ENCODE results near the gene ATP10A.

DNA sequence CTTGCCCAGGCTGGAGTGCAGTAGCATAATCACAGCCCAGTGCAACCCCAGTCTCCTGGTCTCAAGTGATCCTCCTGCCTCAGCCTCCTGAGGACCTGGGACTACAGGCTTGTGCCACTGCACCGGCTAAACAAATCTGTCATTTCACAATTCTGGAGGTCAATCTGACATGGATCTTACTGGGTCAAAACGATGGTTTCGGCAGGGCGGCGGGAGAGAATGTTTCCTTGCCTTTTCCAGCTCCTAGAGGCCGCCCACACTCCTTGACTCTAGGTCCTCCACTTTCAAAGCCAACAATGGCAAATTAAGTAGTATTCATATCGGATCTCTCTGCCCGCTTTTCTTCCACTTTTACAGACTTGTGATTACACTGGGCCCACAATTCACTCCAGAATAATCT, 14.8 kb downstream of the ATP10A start:
- TF ChIP-seq TOX (CRISPR knock-in tag; IDR thresholded peaks at IDR 0.05; ENCODE audit: borderline replicate concordance) = no peak
- no peak for TF ChIP-seq ZFP30 (CRISPR knock-in tag; IDR thresholded peaks at IDR 0.05)
- no peak for TF ChIP-seq PATZ1 (CRISPR knock-in tag; IDR thresholded peaks at IDR 0.05; ENCODE audit: borderline replicate concordance)
- TF ChIP-seq RARB (CRISPR knock-in tag; IDR thresholded peaks at IDR 0.05) = no peak
- TF ChIP-seq OSR1 (CRISPR knock-in tag; IDR thresholded peaks at IDR 0.05) = no peak
- no peak for TF ChIP-seq ESRRG (CRISPR knock-in tag; IDR thresholded peaks at IDR 0.05)
- TF ChIP-seq ZNF565 (CRISPR knock-in tag; conservative IDR thresholded peaks at IDR 0.05; ENCODE audit: low read depth) = no peak
- TF ChIP-seq ZNF8 (CRISPR knock-in tag; IDR thresholded peaks at IDR 0.05) = no peak
- no peak for TF ChIP-seq TCF4 (CRISPR knock-in tag; IDR thresholded peaks at IDR 0.05; ENCODE audit: borderline replicate concordance)
- TF ChIP-seq ZNF70 (CRISPR knock-in tag; IDR thresholded peaks at IDR 0.05) = no peak
